Right ventricle myocardium inferior (tissue), 1 donor: ENCODE results near the gene NDUFC2. TPM values are rescaled to one million over a fixed set of nuclear protein-coding genes. Genes with fewer than 3 reads are reported as not detected.
"Not testable (repeated sequence)": the region's sequence is repeated elsewhere in the genome, so short reads cannot be mapped to it uniquely, and the experiment has no call there.

Source experiments
- ATAC-seq: fragments of 200-7000 bp; cut with Tn5 transposase; one replicate; pipeline ENCODE4 v1.9.1; 2020; ENCODE audit warnings: mild to moderate bottlenecking, moderate library complexity
- DNase-seq: peaks from one replicate; pipeline ENCODE4 v3.0.0; 2021; ENCODE audit errors: missing footprints
- intact Hi-C: fragments of 100-400 bp; cut with DNase I; formaldehyde crosslinking; loops from one replicate; pipeline ENCODE4 v1.11.0; 2022
- total RNA-seq: library from RNA; stranded (reverse); fragmentation: NEBNext Ultra II Directional; extraction: Animal tissue kit (Norgen Biotek cat#: 25700); gene quantifications from one replicate; pipeline ENCODE4 v1.2.1, GENCODE V29; 2021
- donor health status: DM: no; HTN: yes; CAD: no; lungs with severe emphysema.

The NDUFC2 gene
- total RNA-seq, 1 donor from 2014 or later, result 337 TPM

- DNase-seq (no peak), ATAC-seq (no peak)
- intact Hi-C loops, result no loop called here
Measured at GRCh38 chr11:78039391-78039918, 40.2 kb downstream of the NDUFC2 start.

- ATAC-seq, result no peak
- intact Hi-C loops, result no loop called here
- no peak for DNase-seq
Measured at GRCh38 chr11:78038697-78039313, 40.9 kb downstream of the NDUFC2 start.

- intact Hi-C loops, result no loop called here
- DNase-seq, result no peak
- no peak for ATAC-seq
Measured at GRCh38 chr11:78037825-78038620, 41.6 kb downstream of the NDUFC2 start.

- DNase-seq, result no peak
- ATAC-seq, result no peak
- intact Hi-C loops, result no loop called here
Measured at GRCh38 chr11:78037056-78037455, 42.6 kb downstream of the NDUFC2 start.

GRCh38 chr11:78036313-78036712, 43.3 kb downstream of the NDUFC2 start:
- ATAC-seq, result no peak
- intact Hi-C loops, result no loop called here
- no peak for DNase-seq

- DNase-seq (no peak), ATAC-seq (no peak)
- intact Hi-C loops, result no loop called here
Measured at GRCh38 chr11:78034623-78035022, 45.0 kb downstream of the NDUFC2 start.

- intact Hi-C loops, result no loop called here
- ATAC-seq (no peak), DNase-seq (no peak)
Measured at GRCh38 chr11:78033040-78033439, 46.6 kb downstream of the NDUFC2 start.

GRCh38 chr11:78032090-78032489, 47.6 kb downstream of the NDUFC2 start:
- DNase-seq (no peak), ATAC-seq (no peak)
- intact Hi-C loops, result no loop called here

- no peak for ATAC-seq
- intact Hi-C loops, result no loop called here
- no peak for DNase-seq
Measured at GRCh38 chr11:78031629-78032028, 48.0 kb downstream of the NDUFC2 start.

GRCh38 chr11:78030429-78031325, 49.0 kb downstream of the NDUFC2 start:
- intact Hi-C loops, result no loop called here
- ATAC-seq, result peak; percentile 93
- no peak for DNase-seq

GRCh38 chr11:78028423-78028822, 51.2 kb downstream of the NDUFC2 start:
- ATAC-seq, DNase-seq, intact Hi-C loops: not testable (repeated sequence)

GRCh38 chr11:78027759-78028158, 51.9 kb downstream of the NDUFC2 start:
- intact Hi-C loops, result no loop called here
- ATAC-seq (no peak), DNase-seq (no peak)

- DNase-seq (no peak), ATAC-seq (no peak)
- intact Hi-C loops, result no loop called here
Measured at GRCh38 chr11:78025378-78025777, 54.3 kb downstream of the NDUFC2 start.

- intact Hi-C loops, result no loop called here
- DNase-seq, result no peak
- ATAC-seq, result no peak
Measured at GRCh38 chr11:78023426-78023825, 56.2 kb downstream of the NDUFC2 start.

GRCh38 chr11:78022397-78023396, 57.0 kb downstream of the NDUFC2 start, which contains the start of gene KCTD14:
Gene KCTD14 (minus strand): TSS chr11:78023276. CDS start chr11:78023249, 27 bp downstream.
- no peak for DNase-seq
- ATAC-seq, result peak; percentile 65

GRCh38 chr11:78021611-78022010, 58.1 kb downstream of the NDUFC2 start:
- ATAC-seq, result no peak
- intact Hi-C loops, result no loop called here
- DNase-seq, result no peak

More at GRCh38 chr11:78022397-78023396, 57.0 kb downstream of the NDUFC2 start, which contains the start of gene KCTD14:
- intact Hi-C loops, result no loop called here

- intact Hi-C loops, result no loop called here
- ATAC-seq (no peak), DNase-seq (no peak)
Measured at GRCh38 chr11:78020246-78020645, 59.4 kb downstream of the NDUFC2 start.

- intact Hi-C loops, result no loop called here
- DNase-seq (no peak), ATAC-seq (no peak)
Measured at GRCh38 chr11:78019808-78020207, 59.9 kb downstream of the NDUFC2 start.
